Ovary (tissue), 3 donors: ENCODE results near the gene SLC16A12.
"Not testable (repeated sequence)": the region's sequence is repeated elsewhere in the genome, so short reads cannot be mapped to it uniquely, and the experiment has no call there.

Experiments used
- CTCF ChIP-seq, 3 donors: fragments of 450-650 bp in 2 of 3; fragments of 200-600 bp in 1 of 3; IDR thresholded peaks; one replicate each; pipeline versions ENCODE4 v1.5.1 to v1.8.0; 2016 to 2022; ENCODE audit warnings: antibody characterized with exemption in 3 of 3, mild to moderate bottlenecking in 1 of 3
- POLR2A ChIP-seq: fragments of 450-650 bp; IDR thresholded peaks from one replicate; pipeline ENCODE4 v1.6.1; 2017; ENCODE audit warnings: antibody characterized with exemption, mild to moderate bottlenecking, moderate library complexity
- donor health status: DM: no; HTN: no; CAD: no.

- TF ChIP-seq CTCF (IDR thresholded peaks at IDR 0.05); POLR2A: not testable (repeated sequence)
Observed at GRCh38 chr10:89444819-89445218, 90.6 kb downstream of the SLC16A12 start.
